IPS-NIHi11 (cell line): Measurements from ENCODE around the gene PCYT2.

ENCODE experiments used
- DNase-seq: peaks from one replicate; pipeline ENCODE4 v3.0.0; 2012; ENCODE audit warnings: mixed read lengths, low spot score

The PCYT2 gene

GRCh38 chr17:81899514-81900166 lies 11.6 kb downstream of the PCYT2 start:
- DNase-seq, result no peak

GRCh38 chr17:81898885-81899284 lies 12.3 kb downstream of the PCYT2 start:
- DNase-seq, result no peak

- no peak for DNase-seq
Measured at GRCh38 chr17:81898029-81898866, 13.0 kb downstream of the PCYT2 start.

GRCh38 chr17:81895400-81895799 lies 15.8 kb downstream of the PCYT2 start:
- no peak for DNase-seq

- no peak for DNase-seq
Measured at GRCh38 chr17:81891303-81891552, 20.0 kb downstream of the PCYT2 start.

- DNase-seq, result no peak
Measured at GRCh38 chr17:81890447-81891302, 20.5 kb downstream of the PCYT2 start.

GRCh38 chr17:81889602-81890001 lies 21.6 kb downstream of the PCYT2 start:
- no peak for DNase-seq

GRCh38 chr17:81888988-81889595 lies 22.1 kb downstream of the PCYT2 start:
- no peak for DNase-seq

- no peak for DNase-seq
Measured at GRCh38 chr17:81888105-81888987, 22.9 kb downstream of the PCYT2 start.

GRCh38 chr17:81885869-81886548 lies 25.2 kb downstream of the PCYT2 start:
- DNase-seq, result no peak

GRCh38 chr17:81885454-81885853 lies 25.7 kb downstream of the PCYT2 start:
- DNase-seq, result no peak

GRCh38 chr17:81884968-81885367 lies 26.2 kb downstream of the PCYT2 start:
- no peak for DNase-seq

- DNase-seq, result no peak
Measured at GRCh38 chr17:81884520-81884919, 26.7 kb downstream of the PCYT2 start.

- no peak for DNase-seq
Measured at GRCh38 chr17:81879121-81879520, 32.1 kb downstream of the PCYT2 start.

GRCh38 chr17:81878294-81878693 lies 32.9 kb downstream of the PCYT2 start:
- DNase-seq, result no peak

- no peak for DNase-seq
Measured at GRCh38 chr17:81877569-81877968, 33.6 kb downstream of the PCYT2 start.

- peak; percentile 97 for DNase-seq
Measured at GRCh38 chr17:81871387-81872230, 39.6 kb downstream of the PCYT2 start.

- peak; percentile 60 for DNase-seq
Measured at GRCh38 chr17:81870981-81871386, 40.2 kb downstream of the PCYT2 start, which contains the start of gene ARHGDIA. Gene ARHGDIA, minus strand, starts transcription at chr17:81871337. Its CDS starts 1,407 bp downstream, at chr17:81869930.

- no peak for DNase-seq
Measured at GRCh38 chr17:81870131-81870980, 40.8 kb downstream of the PCYT2 start.
